Stomach (tissue), 4 donors: ENCODE measurements around the gene EDA.

Experiments
- EP300 ChIP-seq: sonication (generic); formaldehyde crosslinking; IDR thresholded peaks from one replicate; pipeline ENCODE4 v1.6.1; 2017; ENCODE audit warnings: antibody characterized with exemption
- POLR2A ChIP-seq, 4 donors: fragments of 450-650 bp; IDR thresholded peaks; one replicate each; pipeline ENCODE4 v1.6.1; 2016; ENCODE audit warnings: antibody characterized with exemption in 4 of 4, control low read depth in 2 of 4, mild to moderate bottlenecking in 1 of 4, moderate library complexity in 1 of 4
- TF ChIP-seq, protein P1 (sequence below), 7 experiments: fragments of 450-650 bp in 4 of 7; fragments of 200-600 bp in 3 of 7; sonication (generic) in 3 of 7; IDR thresholded peaks; one replicate each; pipeline ENCODE4 v1.5.1; 2016 to 2019; ENCODE audit warnings: antibody characterized with exemption in 7 of 7, control low read depth in 2 of 7, mild to moderate bottlenecking in 1 of 7

DNA sequence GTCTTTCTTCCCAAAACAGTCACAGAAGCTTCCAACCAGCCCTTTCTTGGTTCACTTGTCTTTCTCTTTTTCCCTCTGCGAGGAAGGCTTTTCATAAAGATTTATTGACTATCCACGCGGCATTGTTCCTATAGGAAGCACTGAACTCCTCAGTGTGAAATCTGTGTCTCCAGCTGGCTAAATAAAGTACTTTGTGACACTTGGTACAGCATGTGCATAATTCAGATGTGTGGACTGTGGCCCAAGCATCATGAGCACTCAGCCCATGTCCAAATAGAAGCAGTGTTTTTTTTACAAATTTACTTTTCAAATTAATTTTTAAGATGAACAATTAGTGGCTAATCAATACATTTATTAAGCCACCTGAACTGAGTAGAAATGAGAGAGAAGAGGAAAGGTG lies 146.4 kb downstream of the EDA start:
- TF ChIP-seq, protein P1, sequence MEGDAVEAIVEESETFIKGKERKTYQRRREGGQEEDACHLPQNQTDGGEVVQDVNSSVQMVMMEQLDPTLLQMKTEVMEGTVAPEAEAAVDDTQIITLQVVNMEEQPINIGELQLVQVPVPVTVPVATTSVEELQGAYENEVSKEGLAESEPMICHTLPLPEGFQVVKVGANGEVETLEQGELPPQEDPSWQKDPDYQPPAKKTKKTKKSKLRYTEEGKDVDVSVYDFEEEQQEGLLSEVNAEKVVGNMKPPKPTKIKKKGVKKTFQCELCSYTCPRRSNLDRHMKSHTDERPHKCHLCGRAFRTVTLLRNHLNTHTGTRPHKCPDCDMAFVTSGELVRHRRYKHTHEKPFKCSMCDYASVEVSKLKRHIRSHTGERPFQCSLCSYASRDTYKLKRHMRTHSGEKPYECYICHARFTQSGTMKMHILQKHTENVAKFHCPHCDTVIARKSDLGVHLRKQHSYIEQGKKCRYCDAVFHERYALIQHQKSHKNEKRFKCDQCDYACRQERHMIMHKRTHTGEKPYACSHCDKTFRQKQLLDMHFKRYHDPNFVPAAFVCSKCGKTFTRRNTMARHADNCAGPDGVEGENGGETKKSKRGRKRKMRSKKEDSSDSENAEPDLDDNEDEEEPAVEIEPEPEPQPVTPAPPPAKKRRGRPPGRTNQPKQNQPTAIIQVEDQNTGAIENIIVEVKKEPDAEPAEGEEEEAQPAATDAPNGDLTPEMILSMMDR (IDR thresholded peaks at IDR 0.05): no peak
- TF ChIP-seq POLR2A (IDR thresholded peaks at IDR 0.05) (no peak), EP300 (no peak)
